Astrocyte (in vitro differentiated cells and primary cell): ENCODE results near the gene IKBIP. TPM values are rescaled to one million over a fixed set of nuclear protein-coding genes. Genes with fewer than 3 reads are reported as not detected.

Source experiments
- DNase-seq: peaks from one replicate; pipeline ENCODE4 v3.0.0-alpha.2; 2010; ENCODE audit warnings: low read depth
- FAIRE-seq: peaks from 2 replicates; lab custom pipeline; 2011; peaks lifted over from hg19 to GRCh38; lab: Jason Lieb, UNC
- H2AFZ ChIP-seq: 2 replicates; pipeline ENCODE4 v1.6.0; 2012; ENCODE audit warnings: low read depth, low read length, inconsistent platforms
- H3K27ac ChIP-seq: 2 replicates; pipeline ENCODE4 v1.5.1; 2011; ENCODE audit warnings: low read depth, low read length, inconsistent platforms
- H3K27me3 ChIP-seq: 2 replicates; pipeline ENCODE4 v1.6.0; 2011; ENCODE audit warnings: low read length, inconsistent platforms; ENCODE audit not compliant: insufficient read depth
- H3K36me3 ChIP-seq: 2 replicates; pipeline ENCODE4 v1.5.1; 2011; ENCODE audit warnings: low read length, inconsistent platforms; ENCODE audit not compliant: insufficient read depth
- H3K4me1 ChIP-seq: 2 replicates; pipeline ENCODE4 v1.5.1; 2011; ENCODE audit warnings: low read length, inconsistent platforms; ENCODE audit not compliant: insufficient read depth
- H3K4me2 ChIP-seq: 2 replicates; pipeline ENCODE4 v1.6.0; 2012; ENCODE audit warnings: low read length, inconsistent platforms
- H3K4me3 ChIP-seq: 2 replicates; pipeline ENCODE4 v1.5.1; 2011; ENCODE audit warnings: low read depth, mild to moderate bottlenecking, low read length, inconsistent platforms; ENCODE audit not compliant: insufficient read depth
- H3K79me2 ChIP-seq: 2 replicates; pipeline ENCODE4 v1.6.0; 2012; ENCODE audit warnings: mild to moderate bottlenecking, low read length, inconsistent platforms; ENCODE audit not compliant: insufficient read depth
- H3K9ac ChIP-seq: 2 replicates; pipeline ENCODE4 v1.6.0; 2012; ENCODE audit warnings: mild to moderate bottlenecking, low read length, inconsistent platforms
- H3K9me3 ChIP-seq: 2 replicates; pipeline ENCODE4 v1.5.1; 2012; ENCODE audit warnings: low read depth, mild to moderate bottlenecking, low read length, inconsistent platforms; ENCODE audit not compliant: insufficient read depth
- H4K20me1 ChIP-seq: 2 replicates; pipeline ENCODE4 v1.6.0; 2012; ENCODE audit warnings: low read length, inconsistent platforms; ENCODE audit not compliant: insufficient read depth
- H3K27ac Mint-ChIP-seq: one replicate; pipeline ENCODE4 v1.8.0; 2021; ENCODE audit warnings: mild to moderate bottlenecking, mixed read lengths; ENCODE audit not compliant: unreplicated experiment
- H3K27me3 Mint-ChIP-seq: one replicate; pipeline ENCODE4 v1.8.0; 2021; ENCODE audit warnings: low read depth, mixed read lengths; ENCODE audit not compliant: unreplicated experiment
- H3K36me3 Mint-ChIP-seq: one replicate; pipeline ENCODE4 v1.8.0; 2021; ENCODE audit warnings: low read depth, mixed read lengths; ENCODE audit not compliant: unreplicated experiment
- H3K4me1 Mint-ChIP-seq: one replicate; pipeline ENCODE4 v1.8.0; 2021; ENCODE audit warnings: low read depth, mixed read lengths; ENCODE audit not compliant: unreplicated experiment
- H3K4me3 Mint-ChIP-seq: one replicate; pipeline ENCODE4 v1.8.0; 2021; ENCODE audit warnings: mild to moderate bottlenecking, moderate library complexity, mixed read lengths; ENCODE audit not compliant: unreplicated experiment
- H3K9me3 Mint-ChIP-seq: one replicate; pipeline ENCODE4 v1.8.0; 2021; ENCODE audit warnings: mild to moderate bottlenecking, mixed read lengths; ENCODE audit not compliant: unreplicated experiment
- EZH2 ChIP-seq: IDR thresholded peaks from 2 replicates; pipeline ENCODE4 v1.6.1; 2012; ENCODE audit warnings: mild to moderate bottlenecking, low read length, inconsistent platforms; ENCODE audit not compliant: insufficient read depth
- total RNA-seq: library from RNA; stranded (reverse); gene quantifications from 2 replicates; pipeline ENCODE4 v1.2.1, GENCODE V29; 2021
- TF ChIP-seq, protein P1 (sequence below): IDR thresholded peaks from 2 replicates; pipeline ENCODE4 v1.5.1; 2011; ENCODE audit warnings: low read depth, mild to moderate bottlenecking, inconsistent platforms, low read length, moderate library complexity; ENCODE audit not compliant: insufficient read depth

The IKBIP gene
- total RNA-seq, 1 donor from 2014 or later: 126 TPM

DNA sequence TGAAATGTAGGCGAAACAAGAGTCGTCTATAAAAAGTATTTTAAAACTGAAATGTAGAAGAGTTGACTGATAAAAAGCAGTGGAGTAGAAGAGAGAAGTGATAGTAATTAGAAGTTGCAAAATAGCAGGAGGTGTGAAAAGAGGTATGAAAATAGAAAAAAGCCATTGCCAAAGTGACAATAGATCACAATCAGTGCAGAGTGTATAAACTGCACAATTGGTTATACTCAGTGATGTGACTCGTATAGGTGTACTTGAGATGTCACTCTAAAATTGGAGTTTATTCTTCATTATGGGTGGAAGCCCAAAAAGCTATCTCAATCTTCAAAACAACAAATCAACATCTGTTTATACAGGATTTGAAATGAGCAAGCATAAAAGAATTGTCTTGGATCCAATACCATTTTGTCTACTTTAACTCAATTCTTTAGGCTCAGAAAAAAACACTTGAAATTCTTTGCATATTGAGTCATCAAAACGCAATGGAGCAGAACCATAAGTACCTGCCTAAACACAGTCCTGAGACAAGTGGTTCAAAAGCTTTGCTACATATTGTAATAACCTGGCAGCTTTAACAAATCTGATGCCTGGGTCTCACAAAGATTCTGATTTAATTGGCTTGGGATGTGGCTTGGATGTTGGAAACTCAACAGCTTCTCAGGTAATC lies 8.8 kb downstream of the IKBIP start:
- Histone ChIP-seq H3K4me3 (no peak overlapping the region), H3K36me3 (peaks cover 10% of the 10 kb centered on the region), H4K20me1 (peaks cover 49% of the 10 kb centered on the region), H2AFZ (no peak overlapping the region), H3K4me2 (peak overlapping the region; percentile 57), H3K27ac (peak overlapping the region; percentile 21), H3K79me2 (peaks cover 78% of the 10 kb centered on the region), H3K9me3 (no peaks in the 10 kb centered on the region), H3K9ac (no peak overlapping the region), H3K27me3 (no peaks in the 10 kb centered on the region), H3K4me1 (peaks cover 8% of the 10 kb centered on the region)
- no peak overlapping the region for H3K4me3 Mint-ChIP-seq
- no peaks in the 10 kb centered on the region for H3K9me3 Mint-ChIP-seq
- peak; percentile 85 for DNase-seq
- FAIRE-seq: no peak
- H3K27me3 Mint-ChIP-seq: no peaks in the 10 kb centered on the region
- TF ChIP-seq, protein P1, sequence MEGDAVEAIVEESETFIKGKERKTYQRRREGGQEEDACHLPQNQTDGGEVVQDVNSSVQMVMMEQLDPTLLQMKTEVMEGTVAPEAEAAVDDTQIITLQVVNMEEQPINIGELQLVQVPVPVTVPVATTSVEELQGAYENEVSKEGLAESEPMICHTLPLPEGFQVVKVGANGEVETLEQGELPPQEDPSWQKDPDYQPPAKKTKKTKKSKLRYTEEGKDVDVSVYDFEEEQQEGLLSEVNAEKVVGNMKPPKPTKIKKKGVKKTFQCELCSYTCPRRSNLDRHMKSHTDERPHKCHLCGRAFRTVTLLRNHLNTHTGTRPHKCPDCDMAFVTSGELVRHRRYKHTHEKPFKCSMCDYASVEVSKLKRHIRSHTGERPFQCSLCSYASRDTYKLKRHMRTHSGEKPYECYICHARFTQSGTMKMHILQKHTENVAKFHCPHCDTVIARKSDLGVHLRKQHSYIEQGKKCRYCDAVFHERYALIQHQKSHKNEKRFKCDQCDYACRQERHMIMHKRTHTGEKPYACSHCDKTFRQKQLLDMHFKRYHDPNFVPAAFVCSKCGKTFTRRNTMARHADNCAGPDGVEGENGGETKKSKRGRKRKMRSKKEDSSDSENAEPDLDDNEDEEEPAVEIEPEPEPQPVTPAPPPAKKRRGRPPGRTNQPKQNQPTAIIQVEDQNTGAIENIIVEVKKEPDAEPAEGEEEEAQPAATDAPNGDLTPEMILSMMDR: no peak
- TF ChIP-seq EZH2: no peak
- H3K4me1 Mint-ChIP-seq: peaks cover 13% of the 10 kb centered on the region
- H3K27ac Mint-ChIP-seq: no peak overlapping the region
- peaks cover 7% of the 10 kb centered on the region for H3K36me3 Mint-ChIP-seq

DNA sequence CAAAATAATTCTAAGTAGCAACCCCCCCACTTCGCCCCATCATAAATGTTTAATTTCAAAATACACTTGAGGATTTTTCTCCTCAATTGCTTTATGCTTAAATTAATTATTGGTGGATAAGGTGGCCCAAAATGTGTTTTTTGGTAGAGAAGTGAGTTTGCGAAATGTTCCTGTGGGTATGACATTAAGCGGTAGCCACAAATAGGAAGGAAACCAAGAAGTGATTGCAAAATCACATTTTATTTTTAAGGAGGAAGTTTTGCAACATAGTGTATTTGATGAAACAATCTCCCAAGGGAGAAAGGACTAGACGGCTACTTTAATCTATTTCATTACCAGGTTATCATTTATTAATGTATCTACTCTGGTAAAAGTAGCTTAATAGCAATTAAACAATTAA lies 25.6 kb downstream of the IKBIP start:
- Histone ChIP-seq H3K79me2 (no peaks in the 10 kb centered on the region), H3K27ac (no peak overlapping the region), H3K9me3 (no peaks in the 10 kb centered on the region), H3K9ac (no peak overlapping the region), H3K4me3 (no peak overlapping the region), H3K27me3 (no peaks in the 10 kb centered on the region), H4K20me1 (peaks cover 4% of the 10 kb centered on the region), H3K4me1 (no peaks in the 10 kb centered on the region), H3K36me3 (peaks cover 1% of the 10 kb centered on the region), H2AFZ (no peak overlapping the region), H3K4me2 (no peak overlapping the region)
- Mint-ChIP-seq H3K4me1 (no peaks in the 10 kb centered on the region), H3K27ac (no peak overlapping the region), H3K9me3 (no peaks in the 10 kb centered on the region), H3K36me3 (peaks cover 7% of the 10 kb centered on the region), H3K27me3 (no peaks in the 10 kb centered on the region), H3K4me3 (no peak overlapping the region)
- FAIRE-seq (peak; percentile 55), DNase-seq (no peak)
- TF ChIP-seq EZH2: no peak
- TF ChIP-seq, protein P1: no peak

DNA sequence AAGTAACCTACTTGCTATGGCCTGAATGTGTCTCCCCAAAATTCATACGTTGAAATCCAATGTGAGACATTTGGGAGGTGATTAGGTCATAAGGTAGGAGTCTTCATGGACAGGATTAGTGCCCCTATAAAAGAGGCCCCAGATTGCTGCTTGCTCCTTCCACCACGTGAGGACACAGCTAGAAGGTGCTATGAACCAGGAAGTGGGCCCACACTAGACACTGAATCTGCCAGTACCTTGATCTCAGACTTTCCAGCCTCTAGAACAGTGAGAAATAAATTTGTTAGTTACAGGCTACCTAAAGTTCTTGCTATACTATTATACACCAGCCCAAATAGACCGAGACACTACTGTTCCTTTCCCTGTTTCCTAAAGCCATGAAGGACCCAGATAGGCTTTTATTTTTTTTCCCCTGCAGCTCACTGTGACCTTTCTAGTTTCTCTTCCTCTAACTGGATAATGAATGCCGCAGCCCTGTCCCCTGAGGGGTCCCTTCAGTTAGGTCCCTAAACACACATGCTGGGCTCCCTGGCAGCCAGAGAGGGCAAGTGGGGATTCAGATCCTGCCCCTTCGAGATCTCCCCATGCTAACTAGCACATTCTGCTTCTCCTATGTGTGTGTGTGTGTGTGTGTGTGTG lies 31.8 kb downstream of the IKBIP start:
- Mint-ChIP-seq H3K36me3 (peaks cover 8% of the 10 kb centered on the region), H3K4me3 (no peak overlapping the region), H3K27ac (no peak overlapping the region), H3K27me3 (no peaks in the 10 kb centered on the region), H3K9me3 (no peaks in the 10 kb centered on the region), H3K4me1 (no peaks in the 10 kb centered on the region)
- no peak for TF ChIP-seq EZH2
- TF ChIP-seq, protein P1: no peak
- Histone ChIP-seq H2AFZ (no peak overlapping the region), H4K20me1 (no peaks in the 10 kb centered on the region), H3K9me3 (no peaks in the 10 kb centered on the region), H3K4me1 (no peaks in the 10 kb centered on the region), H3K79me2 (no peaks in the 10 kb centered on the region), H3K9ac (no peak overlapping the region), H3K4me2 (no peak overlapping the region), H3K27ac (no peak overlapping the region), H3K4me3 (no peak overlapping the region), H3K36me3 (peaks cover 5% of the 10 kb centered on the region), H3K27me3 (no peaks in the 10 kb centered on the region)
- DNase-seq: no peak
- FAIRE-seq: no peak
